HL-60 (cell line): ENCODE measurements around the gene PDE5A.

Experiments
- DNase-seq, 2 experiments: peaks; one replicate each; pipeline ENCODE4 v3.0.0-alpha.2; 2010 to 2020; ENCODE audit warnings: low read depth in 1 of 2, low spot score in 1 of 2
- H3K27ac ChIP-seq: fragments of 250-450 bp; sonication (Bioruptor Pico); replicated peaks from 2 replicates; pipeline ENCODE4 v1.5.1; 2020; ENCODE audit warnings: mild to moderate bottlenecking, moderate library complexity
- H3K27me3 ChIP-seq: fragments of 250-450 bp; sonication (Bioruptor Pico); 2 replicates; pipeline ENCODE4 v1.5.1; 2021; ENCODE audit warnings: mild to moderate bottlenecking, moderate library complexity; ENCODE audit not compliant: insufficient read depth, poor library complexity, severe bottlenecking
- H3K4me3 ChIP-seq: replicated peaks from 2 replicates; pipeline ENCODE4 v1.5.1; 2011; ENCODE audit warnings: mild to moderate bottlenecking, control low read depth, low read length; ENCODE audit not compliant: insufficient read depth
- CTCF ChIP-seq: IDR thresholded peaks from one replicate; pipeline ENCODE4 v1.5.1; 2011; ENCODE audit warnings: low read length, control low read depth, inconsistent platforms; ENCODE audit not compliant: insufficient read depth
- GABPA ChIP-seq: IDR thresholded peaks from 2 replicates; pipeline ENCODE4 v1.6.1; 2012; ENCODE audit warnings: low read depth
- POLR2AphosphoS5 ChIP-seq: IDR thresholded peaks from 2 replicates; pipeline ENCODE4 v1.6.1; 2012; ENCODE audit warnings: low read depth
- SPI1 ChIP-seq: IDR thresholded peaks from 2 replicates; pipeline ENCODE4 v1.6.1; 2012; ENCODE audit warnings: low read depth, mild to moderate bottlenecking, borderline replicate concordance
- TF ChIP-seq, protein P1 (sequence below): IDR thresholded peaks from 2 replicates; pipeline ENCODE4 v1.6.1; 2012; ENCODE audit warnings: low read depth; ENCODE audit not compliant: insufficient replicate concordance

The PDE5A gene

DNA sequence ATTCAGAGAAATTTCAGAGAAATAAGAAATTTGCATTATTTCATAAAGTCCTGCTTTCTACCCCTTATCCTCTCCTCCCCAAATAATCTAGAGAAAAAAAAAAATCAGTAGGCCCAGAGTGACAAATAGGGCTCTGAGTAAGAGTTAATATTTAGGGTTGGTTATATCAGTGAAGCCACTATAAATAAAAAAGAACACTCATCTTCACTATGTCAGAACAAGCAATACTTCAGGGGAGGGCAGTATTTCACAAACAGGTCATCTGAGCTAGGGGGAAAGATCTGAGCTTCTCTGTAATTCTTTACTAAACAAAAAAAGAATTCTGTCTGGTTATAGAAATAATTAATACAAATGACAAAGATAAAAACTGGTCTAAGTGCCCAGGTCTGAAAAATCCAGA, 39.4 kb downstream of the PDE5A start:
- H3K27ac ChIP-seq, result no peak overlapping the region
- no peaks in the 10 kb centered on the region for H3K27me3 ChIP-seq
- TF ChIP-seq GABPA (no peak), CTCF (no peak), POLR2AphosphoS5 (no peak), SPI1 (no peak)
- TF ChIP-seq, protein P1, sequence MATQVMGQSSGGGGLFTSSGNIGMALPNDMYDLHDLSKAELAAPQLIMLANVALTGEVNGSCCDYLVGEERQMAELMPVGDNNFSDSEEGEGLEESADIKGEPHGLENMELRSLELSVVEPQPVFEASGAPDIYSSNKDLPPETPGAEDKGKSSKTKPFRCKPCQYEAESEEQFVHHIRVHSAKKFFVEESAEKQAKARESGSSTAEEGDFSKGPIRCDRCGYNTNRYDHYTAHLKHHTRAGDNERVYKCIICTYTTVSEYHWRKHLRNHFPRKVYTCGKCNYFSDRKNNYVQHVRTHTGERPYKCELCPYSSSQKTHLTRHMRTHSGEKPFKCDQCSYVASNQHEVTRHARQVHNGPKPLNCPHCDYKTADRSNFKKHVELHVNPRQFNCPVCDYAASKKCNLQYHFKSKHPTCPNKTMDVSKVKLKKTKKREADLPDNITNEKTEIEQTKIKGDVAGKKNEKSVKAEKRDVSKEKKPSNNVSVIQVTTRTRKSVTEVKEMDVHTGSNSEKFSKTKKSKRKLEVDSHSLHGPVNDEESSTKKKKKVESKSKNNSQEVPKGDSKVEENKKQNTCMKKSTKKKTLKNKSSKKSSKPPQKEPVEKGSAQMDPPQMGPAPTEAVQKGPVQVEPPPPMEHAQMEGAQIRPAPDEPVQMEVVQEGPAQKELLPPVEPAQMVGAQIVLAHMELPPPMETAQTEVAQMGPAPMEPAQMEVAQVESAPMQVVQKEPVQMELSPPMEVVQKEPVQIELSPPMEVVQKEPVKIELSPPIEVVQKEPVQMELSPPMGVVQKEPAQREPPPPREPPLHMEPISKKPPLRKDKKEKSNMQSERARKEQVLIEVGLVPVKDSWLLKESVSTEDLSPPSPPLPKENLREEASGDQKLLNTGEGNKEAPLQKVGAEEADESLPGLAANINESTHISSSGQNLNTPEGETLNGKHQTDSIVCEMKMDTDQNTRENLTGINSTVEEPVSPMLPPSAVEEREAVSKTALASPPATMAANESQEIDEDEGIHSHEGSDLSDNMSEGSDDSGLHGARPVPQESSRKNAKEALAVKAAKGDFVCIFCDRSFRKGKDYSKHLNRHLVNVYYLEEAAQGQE, result no peak
- no peak for DNase-seq
- H3K4me3 ChIP-seq, result no peak overlapping the region

DNA sequence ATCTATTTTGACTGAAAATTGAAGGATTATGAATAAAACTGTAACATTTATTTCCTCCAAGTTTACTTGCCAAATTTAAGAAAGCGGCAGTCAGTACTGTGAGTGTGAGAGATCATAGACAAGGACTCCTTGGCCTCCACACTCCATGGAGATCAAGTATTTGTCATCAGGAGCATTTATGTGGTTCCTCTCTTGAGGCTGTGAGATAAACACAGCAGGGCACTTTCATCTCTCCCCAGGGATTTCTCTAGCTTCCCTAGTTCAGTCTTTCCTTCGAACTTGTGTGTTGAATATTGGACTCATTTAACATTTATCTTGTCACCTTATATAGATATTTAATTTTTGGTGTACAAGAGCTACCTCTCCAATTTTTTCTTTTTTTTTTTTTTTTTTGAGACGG, 40.8 kb downstream of the PDE5A start:
- no peak overlapping the region for H3K27ac ChIP-seq
- TF ChIP-seq POLR2AphosphoS5, result no peak
- no peak for TF ChIP-seq CTCF
- TF ChIP-seq, protein P1, result no peak
- no peak for TF ChIP-seq GABPA
- TF ChIP-seq SPI1, result no peak
- no peak overlapping the region for H3K4me3 ChIP-seq
- H3K27me3 ChIP-seq, result no peaks in the 10 kb centered on the region
- DNase-seq, result no peak

DNA sequence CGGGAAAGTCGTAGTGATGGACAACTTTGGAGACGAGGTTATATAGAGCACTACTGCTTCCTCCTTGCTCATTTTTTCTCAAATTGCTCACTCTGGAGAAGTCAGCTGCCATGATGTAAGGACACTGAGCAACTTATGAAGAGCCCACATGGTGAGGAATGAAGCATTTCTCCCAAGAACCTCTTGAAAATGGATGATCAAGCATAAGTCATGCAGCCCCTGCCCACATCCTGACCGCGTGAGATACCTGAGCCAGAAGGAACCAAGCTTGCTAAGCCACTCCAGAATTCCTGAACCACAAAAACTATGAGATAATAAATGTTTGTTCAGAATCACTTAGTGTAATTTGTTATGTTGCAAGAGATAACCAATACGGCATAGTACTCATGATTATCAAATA, 42.8 kb downstream of the PDE5A start:
- TF ChIP-seq, protein P1, result no peak
- no peak for TF ChIP-seq GABPA
- TF ChIP-seq POLR2AphosphoS5, result no peak
- no peak for DNase-seq
- H3K27ac ChIP-seq, result no peak overlapping the region
- no peaks in the 10 kb centered on the region for H3K27me3 ChIP-seq
- H3K4me3 ChIP-seq, result no peak overlapping the region
